GM18520 (cell line): ENCODE results near the gene SPCS2.

Experiments used
- ATAC-seq: cut with Tn5 transposase; IDR thresholded peaks from one replicate; pipeline ENCODE4 v1.9.1; 2021; ENCODE audit not compliant: unreplicated experiment

The SPCS2 gene

GRCh38 chr11:74948898-74949752 lies at the start of gene SPCS2, which contains the start of gene XRRA1:
Gene SPCS2 (plus strand): TSS chr11:74949266. CDS start chr11:74949286, 20 bp downstream.
Gene XRRA1 (minus strand): TSS chr11:74949091. CDS start chr11:74940878, 8,213 bp downstream.
- ATAC-seq: peak; percentile 90

- no peak for ATAC-seq
Observed at GRCh38 chr11:74902342-74902741, 46.7 kb upstream of the SPCS2 start.

GRCh38 chr11:74905326-74905725 lies 43.7 kb upstream of the SPCS2 start:
- no peak for ATAC-seq

GRCh38 chr11:74909385-74909784 lies 39.7 kb upstream of the SPCS2 start:
- ATAC-seq: no peak

GRCh38 chr11:74909812-74910211 lies 39.3 kb upstream of the SPCS2 start:
- no peak for ATAC-seq

GRCh38 chr11:74923125-74923524 lies 25.9 kb upstream of the SPCS2 start:
- no peak for ATAC-seq

GRCh38 chr11:74925281-74925680 lies 23.8 kb upstream of the SPCS2 start:
- ATAC-seq: no peak

GRCh38 chr11:74926304-74927030 lies 22.6 kb upstream of the SPCS2 start:
- no peak for ATAC-seq

- no peak for ATAC-seq
Observed at GRCh38 chr11:74927496-74927895, 21.6 kb upstream of the SPCS2 start.

GRCh38 chr11:74929431-74930363 lies 19.4 kb upstream of the SPCS2 start:
- no peak for ATAC-seq

- no peak for ATAC-seq
Observed at GRCh38 chr11:74932169-74932568, 16.9 kb upstream of the SPCS2 start.

GRCh38 chr11:74932797-74933196 lies 16.3 kb upstream of the SPCS2 start:
- no peak for ATAC-seq

- no peak for ATAC-seq
Observed at GRCh38 chr11:74933765-74934164, 15.3 kb upstream of the SPCS2 start.

- ATAC-seq: no peak
Observed at GRCh38 chr11:74935285-74935684, 13.8 kb upstream of the SPCS2 start.

- ATAC-seq: no peak
Observed at GRCh38 chr11:74936087-74936486, 13.0 kb upstream of the SPCS2 start.

GRCh38 chr11:74936976-74937375 lies 12.1 kb upstream of the SPCS2 start:
- no peak for ATAC-seq

GRCh38 chr11:74937696-74938475 lies 11.2 kb upstream of the SPCS2 start:
- ATAC-seq: no peak

- no peak for ATAC-seq
Observed at GRCh38 chr11:74941492-74941891, 7.6 kb upstream of the SPCS2 start.

GRCh38 chr11:74942073-74942759 lies 6.8 kb upstream of the SPCS2 start:
- ATAC-seq: no peak

- ATAC-seq: no peak
Observed at GRCh38 chr11:74948546-74948897, 544 bp upstream of the SPCS2 start.
